Measurements from ENCODE around the gene KCNB1.

KCNB1 gene

GRCh38 chr20:49482621-49483017 lies at the start of gene KCNB1:
Gene KCNB1, minus strand, starts transcription at chr20:49482668. Its CDS starts 188 bp downstream, at chr20:49482480.
- peak; percentile 75 for DNase-seq

- DNase-seq, result no peak
Observed at GRCh38 chr20:49529470-49529869, 47.0 kb upstream of the KCNB1 start.

- no peak for DNase-seq
Observed at GRCh38 chr20:49526568-49526967, 44.1 kb upstream of the KCNB1 start.

GRCh38 chr20:49526056-49526455 lies 43.6 kb upstream of the KCNB1 start:
- DNase-seq, result no peak

- no peak for DNase-seq
Observed at GRCh38 chr20:49523767-49524360, 41.4 kb upstream of the KCNB1 start.

- no peak for DNase-seq
Observed at GRCh38 chr20:49521356-49521755, 38.9 kb upstream of the KCNB1 start.

GRCh38 chr20:49519777-49520359 lies 37.4 kb upstream of the KCNB1 start:
- no peak for DNase-seq

- DNase-seq, result no peak
Observed at GRCh38 chr20:49519212-49519712, 36.8 kb upstream of the KCNB1 start.

GRCh38 chr20:49518576-49518975 lies 36.1 kb upstream of the KCNB1 start:
- no peak for DNase-seq

GRCh38 chr20:49517805-49518100 lies 35.3 kb upstream of the KCNB1 start:
- no peak for DNase-seq

GRCh38 chr20:49516916-49517804 lies 34.7 kb upstream of the KCNB1 start:
- no peak for DNase-seq

- no peak for DNase-seq
Observed at GRCh38 chr20:49515586-49515985, 33.1 kb upstream of the KCNB1 start.

GRCh38 chr20:49513517-49513916 lies 31.0 kb upstream of the KCNB1 start:
- DNase-seq, result no peak

GRCh38 chr20:49513009-49513408 lies 30.5 kb upstream of the KCNB1 start:
- DNase-seq, result no peak

- no peak for DNase-seq
Observed at GRCh38 chr20:49511788-49512525, 29.5 kb upstream of the KCNB1 start.

- no peak for DNase-seq
Observed at GRCh38 chr20:49510562-49511122, 28.2 kb upstream of the KCNB1 start.

GRCh38 chr20:49508435-49509199 lies 26.1 kb upstream of the KCNB1 start:
- no peak for DNase-seq

GRCh38 chr20:49507741-49508434 lies 25.4 kb upstream of the KCNB1 start:
- DNase-seq, result no peak

- no peak for DNase-seq
Observed at GRCh38 chr20:49505518-49505917, 23.1 kb upstream of the KCNB1 start.

- DNase-seq, result no peak
Observed at GRCh38 chr20:49503176-49503575, 20.7 kb upstream of the KCNB1 start.

- no peak for DNase-seq
Observed at GRCh38 chr20:49501917-49502316, 19.4 kb upstream of the KCNB1 start.

GRCh38 chr20:49497398-49497669 lies 14.9 kb upstream of the KCNB1 start:
- DNase-seq, result no peak

Data from activated CD8-positive, alpha-beta memory T cell treated with anti-CD3 and anti-CD28 coated beads, Interleukin-2, amount 50 U/mL, for 48 hours (primary cell).